HG03060 (cell line): Measurements from ENCODE around the gene EXOG.
"Not testable (repeated sequence)": the region's sequence is repeated elsewhere in the genome, so short reads cannot be mapped to it uniquely, and the experiment has no call there.

Source experiments
- ATAC-seq: cut with Tn5 transposase; IDR thresholded peaks from one replicate; pipeline ENCODE4 v1.9.1; 2021; ENCODE audit warnings: low read depth, moderate number of reproducible peaks; ENCODE audit not compliant: unreplicated experiment

The EXOG gene

GRCh38 chr3:38561746-38562466 is 65.8 kb downstream of the EXOG start:
- ATAC-seq = no peak

GRCh38 chr3:38562467-38562925 is 66.4 kb downstream of the EXOG start:
- ATAC-seq = no peak

- ATAC-seq = no peak
These were observed 67.1 kb downstream of the EXOG start for GRCh38 chr3:38563070-38563885.

- ATAC-seq = no peak
These were observed 67.7 kb downstream of the EXOG start for GRCh38 chr3:38563886-38564270.

- no peak for ATAC-seq
These were observed 68.6 kb downstream of the EXOG start for GRCh38 chr3:38564631-38565338.

- no peak for ATAC-seq
These were observed 69.4 kb downstream of the EXOG start for GRCh38 chr3:38565339-38566214.

GRCh38 chr3:38566215-38566528 is 70.0 kb downstream of the EXOG start:
- no peak for ATAC-seq

- ATAC-seq = not testable (repeated sequence)
These were observed 70.7 kb downstream of the EXOG start for GRCh38 chr3:38566794-38567193.

GRCh38 chr3:38567498-38567897 is 71.4 kb downstream of the EXOG start:
- no peak for ATAC-seq

- no peak for ATAC-seq
These were observed 77.0 kb downstream of the EXOG start for GRCh38 chr3:38573111-38573510.

GRCh38 chr3:38573556-38573955 is 77.4 kb downstream of the EXOG start:
- ATAC-seq = no peak

GRCh38 chr3:38574411-38575278 is 78.5 kb downstream of the EXOG start:
- no peak for ATAC-seq

- no peak for ATAC-seq
These were observed 79.2 kb downstream of the EXOG start for GRCh38 chr3:38575279-38575843.
